A673 (cell line): ENCODE results near the gene MBD5.

Experiments
- EZH2 ChIP-seq: fragments of 200-600 bp; sonication (generic); IDR thresholded peaks from 2 replicates; pipeline ENCODE4 v1.6.1; 2017; ENCODE audit warnings: borderline replicate concordance, low read depth, mild to moderate bottlenecking, mixed read lengths, antibody characterized with exemption, low read length; ENCODE audit not compliant: poor library complexity, severe bottlenecking
- TF ChIP-seq, protein P1 (sequence below): fragments of 300-800, 200-600 bp; sonication (generic); conservative IDR thresholded peaks from 2 replicates; pipeline ENCODE4 v1.5.1; 2017; ENCODE audit warnings: low read depth, mild to moderate bottlenecking, antibody characterized with exemption, low read length, moderate library complexity, mixed read lengths

DNA sequence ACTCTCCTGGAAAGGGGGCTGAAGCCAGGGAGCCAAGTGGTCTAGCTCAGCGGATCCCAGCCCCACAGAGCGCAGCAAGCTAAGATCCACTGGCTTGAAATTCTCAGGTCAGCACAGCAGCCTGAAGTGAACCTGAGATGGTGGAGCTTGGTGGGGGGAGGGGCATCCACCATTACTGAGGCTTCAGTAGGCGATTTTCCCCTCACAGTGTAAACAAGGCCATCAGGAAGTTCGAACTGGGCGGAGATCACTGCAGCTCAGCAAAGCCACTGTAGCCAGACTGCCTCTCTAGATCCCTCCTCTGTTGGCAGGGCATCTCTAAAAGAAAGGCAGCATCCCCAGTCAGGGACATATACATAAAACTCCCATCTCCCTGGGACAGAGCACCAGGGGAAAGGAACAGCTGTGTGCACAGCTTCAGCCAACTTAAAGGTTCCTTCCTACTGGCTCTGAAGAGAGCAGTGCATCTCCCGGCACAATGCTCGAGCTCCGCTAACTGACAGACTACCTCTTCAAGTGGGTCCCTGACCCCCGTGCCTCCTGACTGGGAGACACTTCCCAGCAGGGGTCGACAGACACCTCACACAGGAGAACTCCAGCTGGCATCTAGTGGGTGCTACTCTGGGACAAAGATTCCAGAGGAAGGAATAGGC is 341.4 kb downstream of the MBD5 start:
- no peak for TF ChIP-seq EZH2
- TF ChIP-seq, protein P1, sequence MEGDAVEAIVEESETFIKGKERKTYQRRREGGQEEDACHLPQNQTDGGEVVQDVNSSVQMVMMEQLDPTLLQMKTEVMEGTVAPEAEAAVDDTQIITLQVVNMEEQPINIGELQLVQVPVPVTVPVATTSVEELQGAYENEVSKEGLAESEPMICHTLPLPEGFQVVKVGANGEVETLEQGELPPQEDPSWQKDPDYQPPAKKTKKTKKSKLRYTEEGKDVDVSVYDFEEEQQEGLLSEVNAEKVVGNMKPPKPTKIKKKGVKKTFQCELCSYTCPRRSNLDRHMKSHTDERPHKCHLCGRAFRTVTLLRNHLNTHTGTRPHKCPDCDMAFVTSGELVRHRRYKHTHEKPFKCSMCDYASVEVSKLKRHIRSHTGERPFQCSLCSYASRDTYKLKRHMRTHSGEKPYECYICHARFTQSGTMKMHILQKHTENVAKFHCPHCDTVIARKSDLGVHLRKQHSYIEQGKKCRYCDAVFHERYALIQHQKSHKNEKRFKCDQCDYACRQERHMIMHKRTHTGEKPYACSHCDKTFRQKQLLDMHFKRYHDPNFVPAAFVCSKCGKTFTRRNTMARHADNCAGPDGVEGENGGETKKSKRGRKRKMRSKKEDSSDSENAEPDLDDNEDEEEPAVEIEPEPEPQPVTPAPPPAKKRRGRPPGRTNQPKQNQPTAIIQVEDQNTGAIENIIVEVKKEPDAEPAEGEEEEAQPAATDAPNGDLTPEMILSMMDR: no peak
